ENCODE results near the gene ITGA11.

The ITGA11 gene, protein sequence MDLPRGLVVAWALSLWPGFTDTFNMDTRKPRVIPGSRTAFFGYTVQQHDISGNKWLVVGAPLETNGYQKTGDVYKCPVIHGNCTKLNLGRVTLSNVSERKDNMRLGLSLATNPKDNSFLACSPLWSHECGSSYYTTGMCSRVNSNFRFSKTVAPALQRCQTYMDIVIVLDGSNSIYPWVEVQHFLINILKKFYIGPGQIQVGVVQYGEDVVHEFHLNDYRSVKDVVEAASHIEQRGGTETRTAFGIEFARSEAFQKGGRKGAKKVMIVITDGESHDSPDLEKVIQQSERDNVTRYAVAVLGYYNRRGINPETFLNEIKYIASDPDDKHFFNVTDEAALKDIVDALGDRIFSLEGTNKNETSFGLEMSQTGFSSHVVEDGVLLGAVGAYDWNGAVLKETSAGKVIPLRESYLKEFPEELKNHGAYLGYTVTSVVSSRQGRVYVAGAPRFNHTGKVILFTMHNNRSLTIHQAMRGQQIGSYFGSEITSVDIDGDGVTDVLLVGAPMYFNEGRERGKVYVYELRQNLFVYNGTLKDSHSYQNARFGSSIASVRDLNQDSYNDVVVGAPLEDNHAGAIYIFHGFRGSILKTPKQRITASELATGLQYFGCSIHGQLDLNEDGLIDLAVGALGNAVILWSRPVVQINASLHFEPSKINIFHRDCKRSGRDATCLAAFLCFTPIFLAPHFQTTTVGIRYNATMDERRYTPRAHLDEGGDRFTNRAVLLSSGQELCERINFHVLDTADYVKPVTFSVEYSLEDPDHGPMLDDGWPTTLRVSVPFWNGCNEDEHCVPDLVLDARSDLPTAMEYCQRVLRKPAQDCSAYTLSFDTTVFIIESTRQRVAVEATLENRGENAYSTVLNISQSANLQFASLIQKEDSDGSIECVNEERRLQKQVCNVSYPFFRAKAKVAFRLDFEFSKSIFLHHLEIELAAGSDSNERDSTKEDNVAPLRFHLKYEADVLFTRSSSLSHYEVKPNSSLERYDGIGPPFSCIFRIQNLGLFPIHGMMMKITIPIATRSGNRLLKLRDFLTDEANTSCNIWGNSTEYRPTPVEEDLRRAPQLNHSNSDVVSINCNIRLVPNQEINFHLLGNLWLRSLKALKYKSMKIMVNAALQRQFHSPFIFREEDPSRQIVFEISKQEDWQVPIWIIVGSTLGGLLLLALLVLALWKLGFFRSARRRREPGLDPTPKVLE

DNA sequence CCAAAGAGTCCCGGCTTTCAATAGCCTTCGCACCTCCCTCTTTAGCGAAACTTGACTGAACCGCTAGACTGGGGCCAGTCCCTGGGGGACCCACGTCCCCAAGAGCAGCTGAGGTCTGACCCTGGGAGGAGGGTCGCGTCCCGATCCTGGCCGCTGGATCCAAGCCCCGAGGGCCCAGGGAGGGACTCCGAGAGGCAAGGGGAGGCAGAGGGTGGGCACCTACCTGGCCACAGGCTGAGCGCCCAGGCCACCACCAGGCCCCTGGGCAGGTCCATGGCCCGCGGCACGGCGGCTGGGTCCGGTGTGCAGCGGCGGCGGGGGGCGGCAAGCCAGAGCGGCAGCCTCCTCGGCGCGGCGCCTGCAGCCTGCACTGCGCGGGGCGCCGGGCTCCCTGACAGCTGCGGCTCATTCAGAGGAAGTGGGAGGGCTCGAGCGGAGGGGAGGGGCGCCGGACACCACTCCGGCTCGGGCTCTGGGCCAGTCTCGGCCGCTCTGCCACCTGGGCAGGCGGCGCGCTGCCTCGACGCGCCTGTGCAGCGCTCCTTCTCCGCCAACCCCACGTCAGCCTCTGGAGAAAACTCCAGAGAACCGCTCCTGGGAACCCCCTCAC lies at the start of gene ITGA11:
Gene ITGA11 (minus strand): TSS at position 372 of the 610 bp plus-strand sequence. CDS start 97 bp downstream, at position 275.
- no peak for DNase-seq (ENCODE audit: low read depth in 1 of 2, low spot score in 1 of 2)

DNA sequence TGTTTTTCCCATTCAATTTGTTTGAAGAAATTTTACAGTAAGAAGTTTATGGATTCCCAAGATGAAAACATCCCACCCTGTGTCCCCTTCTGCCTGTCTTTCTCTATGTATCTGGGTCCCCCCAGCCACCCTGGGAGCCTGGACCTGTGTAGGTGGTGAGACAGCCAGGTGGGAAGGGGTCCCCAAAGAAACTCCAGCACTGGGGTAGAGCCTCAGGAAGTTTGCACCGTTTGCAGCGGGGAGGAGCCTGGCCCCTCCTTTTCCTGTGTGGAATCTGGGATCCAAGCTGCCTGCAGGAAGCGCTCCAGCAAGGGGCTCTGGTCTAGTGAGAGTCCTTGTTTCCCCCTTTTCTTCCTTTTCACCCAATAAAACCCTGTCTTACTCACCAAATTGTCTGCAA lies 49.4 kb upstream of the ITGA11 start:
- DNase-seq (ENCODE audit: low read depth in 1 of 2, low spot score in 1 of 2): no peak

DNA sequence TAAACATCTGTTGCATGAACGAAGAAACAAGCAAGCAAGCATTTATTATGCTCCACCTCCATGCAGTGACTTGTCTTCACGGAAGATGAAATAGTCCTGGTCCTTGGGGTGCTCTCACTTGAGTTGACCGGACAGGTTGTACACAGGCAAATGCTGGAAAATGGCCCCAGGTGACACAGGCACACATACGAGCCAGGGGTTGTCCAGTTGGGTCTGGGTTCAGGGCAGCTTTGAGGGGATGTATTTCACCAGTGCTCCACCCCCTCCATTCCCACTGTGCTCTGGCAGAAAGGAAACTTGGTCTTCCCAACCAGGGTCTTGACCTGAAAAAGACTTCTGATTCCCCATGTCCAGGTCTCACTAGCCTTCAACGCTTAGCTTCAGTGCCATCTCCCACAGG lies 48.3 kb upstream of the ITGA11 start:
- DNase-seq (ENCODE audit: low read depth in 1 of 2, low spot score in 1 of 2): no peak

DNA sequence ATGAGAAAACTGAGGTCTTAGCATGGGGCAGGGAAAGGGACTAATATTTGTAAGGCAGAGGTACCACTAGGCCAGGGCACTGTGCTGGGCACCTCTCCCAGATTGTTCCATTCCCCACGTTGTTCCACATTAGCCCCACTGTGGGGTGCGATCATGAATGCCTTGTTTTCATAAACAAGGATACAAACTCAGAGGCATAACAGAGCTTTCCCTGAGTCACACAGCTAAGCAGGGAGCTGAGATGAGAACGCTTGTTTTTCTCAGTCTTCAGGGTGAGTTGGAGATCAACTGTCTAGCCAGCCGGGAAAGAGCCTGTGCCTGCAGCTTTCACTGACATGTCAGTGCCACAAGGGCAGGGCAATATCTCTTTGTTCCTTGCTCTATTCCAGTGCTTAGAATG lies 47.9 kb upstream of the ITGA11 start:
- DNase-seq (ENCODE audit: low read depth in 1 of 2, low spot score in 1 of 2): no peak

DNA sequence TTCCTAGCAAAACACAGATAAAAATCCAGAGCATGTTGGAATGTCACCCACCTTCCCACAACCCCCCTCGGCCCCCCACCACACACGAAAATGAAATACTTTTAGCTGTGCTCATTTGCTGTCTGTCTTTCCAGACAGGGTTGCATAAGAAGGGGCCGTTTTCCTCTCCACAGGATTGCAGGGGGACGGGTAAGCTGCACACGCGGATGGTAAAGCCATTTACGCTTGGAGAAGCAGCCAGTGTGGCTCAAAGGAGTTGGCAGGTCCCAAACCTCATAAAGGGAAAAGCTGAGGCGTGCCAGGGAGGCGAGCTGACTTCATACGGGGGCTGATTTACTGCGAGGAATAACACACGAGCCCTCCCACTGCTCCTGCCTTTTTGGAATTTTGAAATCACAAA lies 47.4 kb upstream of the ITGA11 start:
- DNase-seq (ENCODE audit: low read depth in 1 of 2, low spot score in 1 of 2): no peak

DNA sequence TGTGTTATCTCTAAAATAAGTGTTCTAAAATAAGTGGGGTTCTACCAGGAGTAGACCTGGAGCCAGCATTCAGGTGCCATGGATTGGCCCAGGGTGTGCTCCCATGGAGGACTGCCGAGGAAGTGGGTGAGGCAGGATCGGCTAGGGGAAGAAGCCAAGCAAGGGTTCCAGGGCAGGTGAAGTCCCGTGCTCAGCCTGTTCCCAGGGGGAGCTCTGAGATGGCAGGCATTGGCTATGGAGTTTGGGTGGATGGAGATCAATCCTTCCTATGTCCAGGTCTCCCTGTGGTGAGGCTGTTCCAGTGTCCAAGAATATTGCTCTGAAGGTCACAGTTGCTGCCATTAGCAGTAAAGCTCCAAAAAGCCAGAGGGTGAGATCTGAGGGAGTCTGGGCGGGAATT lies 46.9 kb upstream of the ITGA11 start:
- no peak for DNase-seq (ENCODE audit: low read depth in 1 of 2, low spot score in 1 of 2)

DNA sequence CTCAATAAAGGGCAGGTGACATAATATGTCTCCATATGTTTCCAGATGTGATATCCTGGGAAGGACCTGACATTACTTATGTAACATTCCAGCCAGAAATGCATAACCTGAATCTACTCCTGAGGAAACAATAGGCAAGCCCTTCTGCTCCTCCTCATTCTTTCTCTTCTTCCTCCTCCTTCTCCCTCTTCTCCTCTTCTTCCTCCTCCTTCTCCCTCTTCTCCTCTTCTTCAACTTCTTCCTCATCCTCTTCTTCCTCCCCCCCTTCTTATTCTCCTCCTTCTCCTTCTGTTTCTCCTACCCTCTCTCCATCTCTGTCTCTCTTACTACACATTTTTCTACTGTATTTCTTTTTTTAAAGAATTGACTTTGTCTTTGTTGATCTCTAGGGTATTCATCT lies 43.5 kb upstream of the ITGA11 start:
- DNase-seq (ENCODE audit: low read depth in 1 of 2, low spot score in 1 of 2): no peak

DNA sequence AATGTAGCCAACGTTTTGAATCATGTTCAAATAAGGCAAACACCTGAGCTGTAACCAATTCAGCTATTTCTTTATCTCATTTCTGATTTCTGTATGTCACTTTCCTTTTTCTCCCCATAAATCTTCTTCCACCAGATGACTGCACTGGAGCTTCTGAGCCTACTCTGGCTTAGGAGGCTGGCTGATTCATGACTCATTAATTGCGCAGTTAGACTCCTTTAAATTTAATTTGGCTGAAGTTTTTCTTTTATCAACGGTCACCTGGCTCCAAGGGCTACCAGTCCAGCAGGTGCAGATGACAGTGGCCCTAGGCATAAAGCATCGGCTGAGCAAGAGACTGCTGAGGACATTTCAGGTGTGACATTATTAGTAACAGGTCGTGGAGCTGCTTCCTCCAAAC lies 39.6 kb upstream of the ITGA11 start:
- no peak for DNase-seq (ENCODE audit: low read depth in 1 of 2, low spot score in 1 of 2)

DNA sequence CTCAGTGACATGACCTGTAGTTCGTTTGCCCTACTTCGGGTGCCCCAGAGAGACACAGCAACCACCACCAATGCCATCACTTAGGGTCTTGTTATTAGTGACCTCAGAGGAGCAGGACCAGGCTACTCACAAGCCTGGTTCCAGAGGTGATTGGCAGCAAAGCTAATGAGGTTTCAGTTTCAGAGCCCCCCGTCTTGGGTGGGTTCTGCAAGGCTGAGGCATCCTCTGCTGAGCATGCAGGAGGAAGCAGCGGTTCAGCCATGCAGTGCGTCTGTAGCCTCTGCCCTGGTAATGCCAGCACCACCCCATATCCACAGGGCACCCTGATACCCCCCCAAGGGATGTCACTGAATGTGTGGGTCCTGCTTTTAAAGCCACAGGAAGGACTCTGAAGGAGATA lies 39.0 kb upstream of the ITGA11 start:
- no peak for DNase-seq (ENCODE audit: low read depth in 1 of 2, low spot score in 1 of 2)

DNA sequence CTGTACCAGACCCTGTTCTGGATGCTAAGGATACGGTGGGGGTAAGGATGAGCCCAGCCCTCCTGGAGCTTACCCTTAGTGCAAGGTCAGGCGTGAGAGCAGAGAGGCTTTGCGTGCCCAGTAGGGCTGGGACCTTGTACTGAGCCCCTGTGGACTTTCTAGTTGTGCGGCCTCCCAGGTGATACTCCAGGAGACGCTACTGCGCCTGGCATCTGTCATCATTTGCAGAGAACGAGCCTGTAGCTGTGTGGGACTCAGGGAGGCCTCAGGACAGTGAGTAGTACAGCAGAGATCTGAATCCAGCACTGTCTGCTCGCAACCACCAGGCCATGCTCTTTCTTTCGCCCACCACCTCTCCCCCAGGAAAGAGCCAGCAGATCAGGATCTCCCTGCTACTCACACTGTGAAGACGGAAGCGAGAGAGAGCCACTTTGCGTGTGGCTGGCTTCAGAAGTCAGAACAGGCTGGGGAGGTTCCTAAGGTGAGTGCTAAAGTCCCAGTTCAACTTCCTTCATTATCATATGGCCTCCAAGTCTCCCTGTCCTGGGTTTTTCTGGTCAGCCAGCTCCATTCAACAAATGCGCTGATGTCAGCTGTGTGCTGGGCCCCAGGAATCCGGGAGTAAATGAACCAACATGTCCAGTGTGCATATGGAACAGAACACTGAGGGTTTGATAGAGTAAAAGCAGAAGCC lies 38.2 kb upstream of the ITGA11 start:
- DNase-seq (ENCODE audit: low read depth in 1 of 2, low spot score in 1 of 2): no peak

DNA sequence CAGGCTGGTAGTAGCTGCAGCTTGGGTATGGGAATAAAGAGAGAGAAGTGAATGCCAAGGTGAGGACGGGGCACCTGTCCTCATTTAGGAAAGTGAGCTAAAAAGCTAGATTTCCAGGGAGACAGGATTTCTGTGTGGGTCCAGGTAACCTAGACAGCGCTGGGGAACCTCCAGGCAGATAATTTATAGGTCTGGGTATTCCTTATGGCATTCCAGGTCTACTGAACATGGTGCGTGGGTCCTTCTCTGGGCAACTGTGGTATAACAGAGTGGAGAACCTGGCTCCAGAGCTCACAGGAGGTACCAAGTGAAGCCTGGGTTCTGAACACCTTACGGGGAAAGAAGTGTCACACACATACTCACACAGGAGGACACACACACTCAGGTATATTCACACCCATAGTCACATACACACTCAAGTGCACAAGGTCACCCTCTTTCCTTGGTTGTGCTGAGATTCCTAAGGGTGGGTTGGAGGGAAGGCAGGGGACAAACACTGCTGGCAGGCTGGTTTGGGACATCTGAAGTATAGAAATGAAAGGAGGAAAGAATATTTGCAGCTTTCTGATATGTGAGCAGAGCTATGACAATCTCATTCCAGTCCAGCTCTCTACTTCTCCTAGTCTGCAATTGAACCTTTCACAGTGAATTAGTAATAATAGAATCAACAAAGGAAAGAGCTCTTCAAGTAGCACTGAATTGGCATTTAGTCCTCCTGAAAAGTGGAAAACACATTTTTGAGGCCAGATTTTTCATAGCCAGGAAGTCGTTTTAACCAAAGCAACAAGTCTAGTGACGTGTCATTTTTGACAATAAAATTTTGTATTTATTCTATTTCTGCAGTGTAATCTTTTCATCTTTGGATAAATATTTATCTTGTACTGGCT lies 37.4 kb upstream of the ITGA11 start:
- DNase-seq (ENCODE audit: low read depth in 1 of 2, low spot score in 1 of 2): no peak

DNA sequence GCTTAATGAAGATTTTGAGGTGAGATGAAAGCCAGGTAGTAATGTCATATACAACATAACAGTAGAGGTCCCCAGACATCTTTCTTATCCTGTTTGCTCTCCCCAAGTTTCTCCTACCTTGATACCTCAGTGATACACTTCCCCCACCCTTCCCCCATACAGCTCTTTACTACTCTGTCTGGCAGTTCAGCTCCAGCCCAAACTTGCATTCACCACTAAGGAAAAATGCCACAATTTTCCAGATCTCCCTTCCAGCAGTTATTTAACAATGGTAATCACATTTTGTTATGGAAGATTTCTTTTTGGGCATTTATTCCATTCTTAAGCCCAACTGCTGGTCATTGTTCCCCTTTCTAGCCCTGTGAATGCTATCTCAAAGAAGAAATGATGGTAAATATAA lies 34.9 kb upstream of the ITGA11 start:
- no peak for DNase-seq (ENCODE audit: low read depth in 1 of 2, low spot score in 1 of 2)

DNA sequence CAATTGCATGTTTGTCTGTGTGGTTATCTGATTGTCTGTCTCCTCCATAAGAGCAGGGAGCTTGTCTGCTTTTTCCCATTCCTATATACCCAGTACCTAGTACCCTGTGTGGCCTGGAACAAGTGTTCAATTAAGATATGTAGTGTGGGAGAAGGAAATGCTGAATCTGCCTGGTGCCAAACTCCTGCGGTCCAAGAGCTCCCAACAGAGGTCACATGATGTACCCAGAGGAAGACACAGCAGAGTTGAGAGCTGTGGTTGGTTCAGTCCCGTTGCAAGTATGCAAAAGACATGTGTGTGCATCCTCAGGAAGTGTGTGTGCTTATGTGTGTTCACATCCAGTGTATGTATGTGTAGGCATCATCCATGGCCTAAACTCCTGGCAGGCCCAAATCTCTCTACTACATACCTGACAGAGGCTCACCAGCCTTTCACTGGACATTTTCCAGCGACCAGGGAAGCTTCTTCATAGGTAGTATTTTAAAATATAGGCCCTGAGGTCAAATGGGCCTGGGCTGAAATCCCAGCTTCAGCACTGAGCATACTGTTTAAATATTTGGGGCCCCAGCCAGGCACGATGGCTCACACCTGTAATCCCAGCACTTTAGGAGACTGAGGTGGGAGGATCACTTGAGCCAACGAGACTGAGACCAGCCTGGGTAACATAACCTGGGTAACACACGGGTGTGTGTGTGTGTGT lies 34.0 kb upstream of the ITGA11 start:
- DNase-seq (ENCODE audit: low read depth in 1 of 2, low spot score in 1 of 2): no peak

DNA sequence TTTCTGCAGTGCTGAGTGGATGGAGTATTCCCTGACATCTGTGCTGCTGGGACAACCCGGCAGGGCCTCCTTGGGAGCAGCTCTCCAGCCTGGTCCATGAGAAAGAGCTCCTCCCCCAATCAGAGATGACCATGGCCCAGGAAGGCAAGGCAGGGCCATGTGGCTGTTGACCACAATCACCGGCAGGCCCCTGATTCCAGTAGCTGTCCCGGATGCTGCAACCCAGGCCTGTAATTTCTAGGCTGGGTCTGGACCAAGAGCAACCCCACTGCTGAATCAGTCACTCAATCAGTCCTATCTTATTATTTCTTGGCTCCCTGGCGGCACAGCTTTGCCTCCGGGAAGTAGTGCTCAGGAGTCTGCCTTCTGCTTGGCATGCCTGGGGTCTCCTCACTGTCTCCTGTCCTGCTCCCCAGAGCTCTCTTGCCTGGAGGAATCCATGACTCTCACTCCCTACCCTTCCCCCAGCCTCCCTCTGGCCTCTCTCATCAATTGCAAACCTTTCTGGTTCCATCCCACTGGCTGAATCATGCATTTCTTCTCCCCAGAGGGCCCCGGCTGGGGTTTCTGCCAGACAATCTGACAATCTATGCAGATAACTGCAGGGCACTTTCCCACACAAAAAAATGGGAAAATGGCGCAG lies 32.6 kb upstream of the ITGA11 start:
- DNase-seq (ENCODE audit: low read depth in 1 of 2, low spot score in 1 of 2): no peak

DNA sequence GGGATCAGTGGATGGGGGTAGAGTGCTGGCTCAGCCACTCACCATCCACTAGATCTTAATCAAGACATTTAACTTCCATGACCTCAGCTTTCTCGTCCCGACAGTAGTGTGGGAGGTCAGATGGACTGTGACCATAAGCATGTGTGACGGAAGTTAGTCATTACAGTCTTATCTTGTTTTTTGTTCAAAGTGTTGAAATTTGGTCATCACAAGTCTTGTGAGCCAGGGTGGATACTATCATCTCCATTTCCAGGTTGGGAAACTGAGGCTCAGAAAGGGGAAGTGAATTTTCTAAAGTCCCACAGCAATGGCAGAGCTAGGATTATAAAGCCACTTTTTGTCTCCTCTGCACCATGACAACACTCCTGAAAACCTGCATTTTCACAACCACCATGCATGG lies 32.0 kb upstream of the ITGA11 start:
- no peak for DNase-seq (ENCODE audit: low read depth in 1 of 2, low spot score in 1 of 2)

DNA sequence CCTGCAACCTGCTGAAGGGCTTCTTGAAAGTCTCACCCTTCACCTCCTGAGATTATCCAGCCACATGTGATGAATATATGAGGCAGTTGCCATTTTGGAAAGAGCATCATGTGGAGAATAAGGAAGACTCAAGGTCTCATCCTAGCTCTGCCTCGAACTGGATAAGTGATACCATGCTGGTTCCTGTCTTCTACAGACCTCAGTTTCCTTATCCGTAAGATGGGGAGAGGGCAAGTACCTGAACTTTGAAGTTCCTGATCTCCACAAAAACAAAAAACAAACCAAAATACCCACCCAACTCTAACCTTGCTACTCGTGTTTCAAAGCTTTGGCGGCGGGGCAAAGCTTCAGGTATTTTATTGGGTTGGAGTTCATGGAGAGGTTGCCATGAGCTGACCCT lies 31.5 kb upstream of the ITGA11 start:
- DNase-seq (ENCODE audit: low read depth in 1 of 2, low spot score in 1 of 2): no peak

DNA sequence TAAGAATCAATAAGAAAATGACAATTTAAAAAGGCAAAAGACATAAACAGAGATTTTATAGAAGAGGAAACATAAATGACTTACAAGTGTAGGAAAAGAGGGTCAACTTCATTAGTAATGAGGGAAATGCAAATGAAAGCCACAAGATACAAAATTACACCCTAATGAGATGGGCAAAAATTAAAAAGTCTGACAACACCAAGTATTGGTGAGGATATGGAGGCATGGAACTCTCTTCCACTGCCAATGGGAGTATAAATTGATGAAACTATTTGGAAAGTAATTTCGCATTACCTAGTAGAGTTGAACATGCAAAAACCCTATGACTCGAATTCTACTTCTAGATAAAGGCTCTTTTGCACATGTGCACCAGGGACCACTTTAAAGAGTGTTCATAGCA lies 28.2 kb upstream of the ITGA11 start:
- no peak for DNase-seq (ENCODE audit: low read depth in 1 of 2, low spot score in 1 of 2)

DNA sequence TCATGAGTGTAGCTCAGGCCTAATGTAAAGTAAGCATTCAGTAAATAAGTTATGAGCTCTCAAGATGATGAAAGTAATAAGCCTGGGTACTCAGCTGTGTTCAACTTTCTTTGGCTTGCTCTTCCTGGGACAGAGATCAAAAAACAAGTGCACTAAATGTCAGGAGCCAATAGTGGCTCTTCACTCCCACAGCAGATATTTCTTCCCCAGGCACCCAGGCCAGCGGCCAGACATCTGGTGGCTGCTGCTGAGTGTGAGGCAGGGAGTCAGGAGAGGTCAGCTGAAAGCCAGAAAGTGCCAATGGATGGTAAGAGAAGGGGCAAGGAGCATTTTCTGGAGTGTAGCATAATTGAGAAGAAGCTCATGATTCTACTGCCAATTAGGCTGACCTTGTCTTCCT lies 18.2 kb upstream of the ITGA11 start:
- DNase-seq (ENCODE audit: low read depth in 1 of 2, low spot score in 1 of 2): no peak

DNA sequence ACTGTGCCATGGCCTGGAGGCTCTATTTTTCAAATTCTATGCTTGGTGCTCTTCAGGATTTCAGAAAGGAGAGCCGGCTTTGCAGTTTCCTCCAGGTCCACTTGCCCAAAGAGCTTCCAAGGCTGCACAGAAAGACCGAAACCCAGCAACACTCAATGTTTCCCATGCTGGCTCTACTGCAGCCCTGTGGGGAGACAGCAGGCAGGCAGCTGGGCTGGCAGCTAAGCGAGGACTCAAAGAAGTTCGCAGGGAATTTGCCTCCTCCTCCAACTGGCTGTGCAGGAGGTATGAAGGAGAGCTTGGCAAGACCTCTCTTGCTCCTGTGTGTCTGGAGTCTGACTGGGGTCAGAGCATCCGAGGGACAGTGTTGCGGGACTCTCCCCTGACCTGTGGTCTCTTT lies 17.4 kb upstream of the ITGA11 start:
- DNase-seq (ENCODE audit: low read depth in 1 of 2, low spot score in 1 of 2): no peak

All from activated T-helper 1 cell treated with anti-CD3 and anti-CD28 coated beads, Interleukin-2, amount 50 U/mL, for 16 hours (primary cell).